ENCODE data around the gene SCARB1. TPM values are rescaled to one million over a fixed set of nuclear protein-coding genes. Genes with fewer than 3 reads are reported as not detected.
A peak's percentile ranks its signal among the peaks of the same experiment; 100 is the strongest.
"Not testable (repeated sequence)": the region's sequence is repeated elsewhere in the genome, so short reads cannot be mapped to it uniquely, and the experiment has no call there.

The SCARB1 gene, protein sequence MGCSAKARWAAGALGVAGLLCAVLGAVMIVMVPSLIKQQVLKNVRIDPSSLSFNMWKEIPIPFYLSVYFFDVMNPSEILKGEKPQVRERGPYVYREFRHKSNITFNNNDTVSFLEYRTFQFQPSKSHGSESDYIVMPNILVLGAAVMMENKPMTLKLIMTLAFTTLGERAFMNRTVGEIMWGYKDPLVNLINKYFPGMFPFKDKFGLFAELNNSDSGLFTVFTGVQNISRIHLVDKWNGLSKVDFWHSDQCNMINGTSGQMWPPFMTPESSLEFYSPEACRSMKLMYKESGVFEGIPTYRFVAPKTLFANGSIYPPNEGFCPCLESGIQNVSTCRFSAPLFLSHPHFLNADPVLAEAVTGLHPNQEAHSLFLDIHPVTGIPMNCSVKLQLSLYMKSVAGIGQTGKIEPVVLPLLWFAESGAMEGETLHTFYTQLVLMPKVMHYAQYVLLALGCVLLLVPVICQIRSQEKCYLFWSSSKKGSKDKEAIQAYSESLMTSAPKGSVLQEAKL
- total RNA-seq: 100 to 1,000 TPM in 1 of 4 donors, 10 to 100 TPM in 3; 33.7 to 252 (median 43.6) TPM

DNA sequence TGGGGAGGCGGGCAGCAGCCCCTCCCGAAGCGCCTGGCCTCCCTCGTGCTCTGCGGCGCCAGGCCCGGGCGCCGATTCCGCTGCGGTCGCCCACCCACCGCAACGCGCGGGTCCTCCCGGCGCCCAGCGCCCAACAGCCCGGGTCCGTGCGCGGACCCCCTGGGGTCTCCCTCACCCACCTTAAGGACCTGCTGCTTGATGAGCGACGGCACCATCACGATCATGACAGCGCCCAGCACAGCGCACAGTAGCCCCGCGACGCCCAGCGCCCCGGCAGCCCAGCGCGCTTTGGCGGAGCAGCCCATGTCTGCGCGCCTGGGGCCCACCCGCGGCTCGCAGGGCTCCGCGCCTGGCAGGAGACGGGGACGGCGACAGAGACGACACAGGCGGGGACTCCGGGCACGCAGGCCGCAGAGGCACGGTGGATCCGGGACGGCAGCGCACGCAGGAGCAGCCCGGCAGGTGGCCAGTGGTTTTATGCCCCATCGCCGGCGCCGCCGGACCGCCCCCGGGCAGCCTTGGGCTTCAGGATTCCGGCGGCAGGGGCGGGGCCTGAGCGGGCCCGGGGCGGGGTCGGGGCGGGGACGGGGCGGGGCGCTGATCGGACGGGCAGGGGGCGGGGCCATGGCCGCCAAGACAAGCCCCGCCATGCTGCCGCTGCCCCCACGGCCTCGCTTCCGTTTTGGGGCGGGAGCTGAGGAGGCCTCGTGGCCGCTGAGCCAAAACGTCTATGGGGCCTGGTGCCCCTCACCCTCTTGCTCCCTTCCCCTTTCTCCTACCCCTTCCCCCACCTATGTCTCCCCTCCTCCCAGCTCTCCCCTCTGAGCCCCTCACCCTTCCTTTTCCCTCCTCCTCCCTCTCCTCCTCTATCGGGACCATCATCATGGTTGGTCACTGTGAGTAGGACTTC is at the start of gene SCARB1:
Gene SCARB1, minus strand, starts transcription at position 449 of the 910 bp plus-strand sequence. Its CDS starts 144 bp downstream, at position 305.
- 1% methylated on average over 13 of the region's 89 CpGs; no CpG with 5 or more reads in 1 of the 2 donors for WGBS, 2 donors (ENCODE audit: low coverage in 1 of 2)
- H3K36me3 ChIP-seq: no peaks in the 10 kb centered on the region
- no peak for TF ChIP-seq EP300 (IDR thresholded peaks at IDR 0.05; ENCODE audit: low read depth)
- TF ChIP-seq POLR2AphosphoS5 (IDR thresholded peaks at IDR 0.05): peak; percentile 66 to 78 (median 69)
- TF ChIP-seq, protein P1, sequence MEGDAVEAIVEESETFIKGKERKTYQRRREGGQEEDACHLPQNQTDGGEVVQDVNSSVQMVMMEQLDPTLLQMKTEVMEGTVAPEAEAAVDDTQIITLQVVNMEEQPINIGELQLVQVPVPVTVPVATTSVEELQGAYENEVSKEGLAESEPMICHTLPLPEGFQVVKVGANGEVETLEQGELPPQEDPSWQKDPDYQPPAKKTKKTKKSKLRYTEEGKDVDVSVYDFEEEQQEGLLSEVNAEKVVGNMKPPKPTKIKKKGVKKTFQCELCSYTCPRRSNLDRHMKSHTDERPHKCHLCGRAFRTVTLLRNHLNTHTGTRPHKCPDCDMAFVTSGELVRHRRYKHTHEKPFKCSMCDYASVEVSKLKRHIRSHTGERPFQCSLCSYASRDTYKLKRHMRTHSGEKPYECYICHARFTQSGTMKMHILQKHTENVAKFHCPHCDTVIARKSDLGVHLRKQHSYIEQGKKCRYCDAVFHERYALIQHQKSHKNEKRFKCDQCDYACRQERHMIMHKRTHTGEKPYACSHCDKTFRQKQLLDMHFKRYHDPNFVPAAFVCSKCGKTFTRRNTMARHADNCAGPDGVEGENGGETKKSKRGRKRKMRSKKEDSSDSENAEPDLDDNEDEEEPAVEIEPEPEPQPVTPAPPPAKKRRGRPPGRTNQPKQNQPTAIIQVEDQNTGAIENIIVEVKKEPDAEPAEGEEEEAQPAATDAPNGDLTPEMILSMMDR (IDR thresholded peaks at IDR 0.05): peak in 1 of 5 experiments; percentile 36
- TF ChIP-seq POLR2A (IDR thresholded peaks at IDR 0.05): peak; percentile 47
- H3K4me1 ChIP-seq: peaks cover 3 to 34% (median 14%) of the 10 kb centered on the region in 4 donors
- DNase-seq: peak; percentile 90
- peak within 1 kb of the TSS; percentile 66 to 82 (median 74) for H3K27ac ChIP-seq
- intact Hi-C loops (cut with DNase I; ENCODE audit: low total_unique reads) (no loop called here), in situ Hi-C loops (cut with MboI; ENCODE audit: low pct_ligation_motif_present in 1 of 4, low pct_unique_long_range_greater_than_20kb in 1 of 4, low sequenced_read_pairs in 3 of 4) (no loop called here)
- peak within 1 kb of the TSS; percentile 57 to 89 (median 70) for H3K4me3 ChIP-seq
- H3K9me3 ChIP-seq: no peaks in the 10 kb centered on the region
- H3K27me3 ChIP-seq: no peaks in the 10 kb centered on the region

DNA sequence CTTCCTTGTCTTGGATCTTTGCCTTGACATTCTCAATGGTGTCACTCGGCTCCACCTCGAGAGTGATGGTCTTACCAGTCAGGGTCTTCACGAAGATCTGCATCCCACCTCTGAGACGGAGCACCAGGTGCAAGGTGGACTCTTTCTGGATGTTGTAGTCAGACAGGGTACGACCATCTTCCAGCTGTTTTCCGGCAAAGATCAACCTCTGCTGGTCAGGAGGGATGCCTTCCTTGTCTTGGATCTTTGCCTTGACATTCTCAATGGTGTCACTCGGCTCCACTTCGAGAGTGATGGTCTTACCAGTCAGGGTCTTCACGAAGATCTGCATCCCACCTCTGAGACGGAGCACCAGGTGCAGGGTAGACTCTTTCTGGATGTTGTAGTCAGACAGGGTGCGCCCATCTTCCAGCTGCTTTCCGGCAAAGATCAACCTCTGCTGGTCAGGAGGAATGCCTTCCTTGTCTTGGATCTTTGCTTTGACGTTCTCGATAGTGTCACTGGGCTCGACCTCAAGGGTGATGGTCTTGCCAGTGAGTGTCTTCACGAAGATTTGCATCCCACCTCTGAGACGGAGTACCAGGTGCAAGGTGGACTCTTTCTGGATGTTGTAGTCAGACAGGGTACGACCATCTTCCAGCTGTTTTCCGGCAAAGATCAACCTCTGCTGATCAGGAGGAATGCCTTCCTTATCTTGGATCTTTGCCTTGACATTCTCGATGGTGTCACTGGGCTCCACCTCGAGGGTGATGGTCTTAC is 49.0 kb upstream of the SCARB1 start:
- peak; percentile 44 for DNase-seq
- H3K9me3 ChIP-seq; intact Hi-C loops (cut with DNase I; ENCODE audit: low total_unique reads); H3K27me3 ChIP-seq; in situ Hi-C loops (cut with MboI; ENCODE audit: low pct_ligation_motif_present in 1 of 4, low pct_unique_long_range_greater_than_20kb in 1 of 4, low sequenced_read_pairs in 3 of 4): not testable (repeated sequence)
- Histone ChIP-seq H3K36me3 (peaks cover 0 to 17% (median 7%) of the 10 kb centered on the region in 4 donors), H3K4me1 (peaks cover 25 to 58% (median 49%) of the 10 kb centered on the region in 4 donors), H3K27ac (peak overlapping the region; percentile 98 to 100 (median 98)), H3K4me3 (peak overlapping the region in 3 of 4 donors; percentile 64 to 80 (median 77))
- WGBS, 2 donors (ENCODE audit: low coverage in 1 of 2): 33% methylated on average over 21 of the region's 21 CpGs; no CpG with 5 or more reads in 1 of the 2 donors
- peak; percentile 65 to 96 (median 76) for TF ChIP-seq POLR2AphosphoS5 (IDR thresholded peaks at IDR 0.05)
- peak; percentile 19 for TF ChIP-seq POLR2A (IDR thresholded peaks at IDR 0.05)

DNA sequence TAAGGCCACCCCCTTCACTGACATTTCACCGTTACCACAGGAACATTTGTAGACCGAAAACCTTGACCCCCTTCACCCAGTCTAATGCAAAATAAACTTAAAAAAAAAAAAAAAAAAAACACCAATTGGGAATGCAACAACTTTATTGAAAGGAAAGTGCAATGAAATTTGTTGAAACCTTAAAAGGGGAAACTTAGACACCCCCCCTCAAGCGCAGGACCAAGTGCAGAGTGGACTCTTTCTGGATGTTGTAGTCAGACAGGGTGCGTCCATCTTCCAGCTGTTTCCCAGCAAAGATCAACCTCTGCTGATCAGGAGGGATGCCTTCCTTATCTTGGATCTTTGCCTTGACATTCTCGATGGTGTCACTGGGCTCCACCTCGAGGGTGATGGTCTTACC is 47.9 kb upstream of the SCARB1 start:
- Histone ChIP-seq H3K4me1 (peaks cover 22 to 58% (median 46%) of the 10 kb centered on the region in 4 donors), H3K4me3 (peak overlapping the region in 2 of 4 donors; percentile 11 to 43)
- in situ Hi-C loops (cut with MboI; ENCODE audit: low pct_ligation_motif_present in 1 of 4, low pct_unique_long_range_greater_than_20kb in 1 of 4, low sequenced_read_pairs in 3 of 4): not testable (repeated sequence)

DNA sequence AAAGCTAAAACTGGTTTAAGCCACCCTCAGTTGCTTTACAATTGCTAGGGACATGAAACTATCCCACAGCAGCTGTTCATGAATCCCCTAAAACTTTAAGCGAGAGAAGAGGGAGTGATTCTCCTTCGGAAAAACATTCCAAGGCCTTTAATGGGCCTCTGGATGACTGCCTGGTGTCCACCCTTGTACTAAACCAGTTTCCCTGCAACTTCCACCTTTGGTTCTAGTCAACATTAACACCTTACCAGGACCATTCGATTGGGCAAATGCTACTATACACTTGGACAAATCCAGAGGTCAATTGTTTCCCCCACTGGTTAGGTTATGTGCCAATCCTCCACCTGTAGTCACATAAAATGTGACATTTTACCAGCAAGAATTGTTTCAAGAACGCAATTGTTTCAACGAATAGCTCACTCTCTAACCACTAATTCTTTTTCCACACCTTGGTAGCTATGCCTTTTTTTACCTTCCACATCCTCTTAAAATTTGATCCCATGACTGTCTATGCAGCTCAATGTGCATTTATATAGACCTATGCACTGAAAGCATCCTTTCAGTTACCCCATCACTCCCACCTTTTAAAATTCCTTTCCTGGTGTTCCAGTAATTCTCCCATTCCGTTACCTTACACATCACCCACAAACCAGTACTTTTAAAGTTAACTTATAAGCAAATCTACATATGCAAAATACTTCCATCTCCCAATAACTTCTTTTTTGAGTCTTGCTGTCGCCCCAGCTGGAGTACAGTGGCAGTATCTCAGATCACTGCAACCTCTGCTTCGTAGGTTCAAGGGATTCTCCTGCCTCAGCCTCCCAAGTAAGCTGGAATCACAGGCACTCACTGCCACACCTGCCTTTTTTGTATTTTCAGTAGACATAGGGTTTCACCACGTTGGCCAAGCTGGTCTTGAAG is 47.2 kb upstream of the SCARB1 start:
- intact Hi-C loops (cut with DNase I; ENCODE audit: low total_unique reads) (no loop called here), in situ Hi-C loops (cut with MboI; ENCODE audit: low pct_ligation_motif_present in 1 of 4, low pct_unique_long_range_greater_than_20kb in 1 of 4, low sequenced_read_pairs in 3 of 4) (no loop called here)
- peaks cover 0 to 17% (median 7%) of the 10 kb centered on the region in 4 donors for H3K36me3 ChIP-seq
- no peaks in the 10 kb centered on the region for H3K9me3 ChIP-seq
- TF ChIP-seq POLR2AphosphoS5 (IDR thresholded peaks at IDR 0.05): peak; percentile 59 to 94 (median 75)
- no peak for TF ChIP-seq EP300 (IDR thresholded peaks at IDR 0.05; ENCODE audit: low read depth)
- TF ChIP-seq POLR2A (IDR thresholded peaks at IDR 0.05): peak; percentile 79
- TF ChIP-seq, protein P1 (IDR thresholded peaks at IDR 0.05): no peak
- 42 to 53% methylated on average over 8 to 9 of the region's 9 CpGs for WGBS, 2 donors (ENCODE audit: low coverage in 1 of 2)
- peaks cover 21 to 56% (median 41%) of the 10 kb centered on the region in 4 donors for H3K4me1 ChIP-seq
- no peaks in the 10 kb centered on the region for H3K27me3 ChIP-seq
- peak overlapping the region; percentile 23 to 72 (median 64) for H3K27ac ChIP-seq
- DNase-seq: no peak
- peak overlapping the region in 1 of 4 donors; percentile 43 for H3K4me3 ChIP-seq

More for the DNA sequence above, 47.9 kb upstream of the SCARB1 start:
- 48 to 63% methylated on average over 4 to 6 of the region's 6 CpGs for WGBS, 2 donors (ENCODE audit: low coverage in 1 of 2)
- H3K27me3 ChIP-seq; DNase-seq; H3K9me3 ChIP-seq; intact Hi-C loops (cut with DNase I; ENCODE audit: low total_unique reads): not testable (repeated sequence)
- H3K27ac ChIP-seq: peak overlapping the region; percentile 23 to 72 (median 64)
- H3K36me3 ChIP-seq: peaks cover 0 to 17% (median 7%) of the 10 kb centered on the region in 4 donors
